ENCODE data around the gene STAT6.

Gene STAT6

DNA sequence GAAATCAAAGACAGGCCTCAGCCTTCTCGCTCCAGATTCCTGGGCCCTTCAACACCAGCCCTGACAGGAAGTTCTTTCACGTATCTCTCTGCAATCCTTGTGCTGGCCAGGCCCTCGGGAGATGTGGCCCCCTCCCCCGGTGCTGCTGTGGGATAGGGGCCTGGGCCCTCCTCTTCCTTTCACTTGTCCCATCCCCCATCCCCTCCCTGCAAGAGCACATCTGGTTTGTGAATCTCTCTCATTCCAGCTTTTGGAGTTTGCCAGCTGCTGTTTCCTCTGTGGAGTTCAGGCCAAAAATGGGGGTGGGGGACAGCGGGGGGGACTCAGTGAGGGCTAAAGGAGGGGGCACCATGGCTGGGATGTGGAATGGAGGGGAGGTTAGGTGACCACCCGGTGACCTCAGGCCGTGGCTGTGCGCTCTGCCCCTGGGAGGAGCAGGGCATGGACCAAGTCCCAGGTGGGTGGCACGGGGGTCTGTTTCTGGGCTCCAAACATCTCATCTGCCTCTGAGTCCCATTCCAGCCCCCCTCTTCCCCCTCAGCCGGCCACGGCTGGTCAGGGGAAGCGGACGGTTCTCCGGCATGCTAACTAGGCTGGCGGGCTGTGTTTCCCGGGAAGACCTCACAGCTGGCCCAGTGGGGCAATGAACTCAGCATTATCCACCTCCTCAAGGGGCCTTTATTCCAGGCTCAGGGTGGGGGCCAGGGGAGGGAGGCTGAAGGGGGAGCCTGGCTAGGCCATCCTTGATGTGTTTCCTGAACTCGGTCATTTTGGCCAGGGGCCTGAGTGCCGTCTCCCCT, 24.6 kb upstream of the STAT6 start:
- DNase-seq (ENCODE audit: low read depth), result no peak
- no peak overlapping the region for H3K4me3 ChIP-seq (ENCODE audit: low read depth, low read length)
- TF ChIP-seq, protein P1, sequence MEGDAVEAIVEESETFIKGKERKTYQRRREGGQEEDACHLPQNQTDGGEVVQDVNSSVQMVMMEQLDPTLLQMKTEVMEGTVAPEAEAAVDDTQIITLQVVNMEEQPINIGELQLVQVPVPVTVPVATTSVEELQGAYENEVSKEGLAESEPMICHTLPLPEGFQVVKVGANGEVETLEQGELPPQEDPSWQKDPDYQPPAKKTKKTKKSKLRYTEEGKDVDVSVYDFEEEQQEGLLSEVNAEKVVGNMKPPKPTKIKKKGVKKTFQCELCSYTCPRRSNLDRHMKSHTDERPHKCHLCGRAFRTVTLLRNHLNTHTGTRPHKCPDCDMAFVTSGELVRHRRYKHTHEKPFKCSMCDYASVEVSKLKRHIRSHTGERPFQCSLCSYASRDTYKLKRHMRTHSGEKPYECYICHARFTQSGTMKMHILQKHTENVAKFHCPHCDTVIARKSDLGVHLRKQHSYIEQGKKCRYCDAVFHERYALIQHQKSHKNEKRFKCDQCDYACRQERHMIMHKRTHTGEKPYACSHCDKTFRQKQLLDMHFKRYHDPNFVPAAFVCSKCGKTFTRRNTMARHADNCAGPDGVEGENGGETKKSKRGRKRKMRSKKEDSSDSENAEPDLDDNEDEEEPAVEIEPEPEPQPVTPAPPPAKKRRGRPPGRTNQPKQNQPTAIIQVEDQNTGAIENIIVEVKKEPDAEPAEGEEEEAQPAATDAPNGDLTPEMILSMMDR (IDR thresholded peaks at IDR 0.05; ENCODE audit: low read depth, low read length, missing control alignments), result no peak

GRCh38 chr12:57134949-57135348, 23.8 kb upstream of the STAT6 start:
- no peak overlapping the region for H3K4me3 ChIP-seq (ENCODE audit: low read depth, low read length)
- TF ChIP-seq, protein P1 (IDR thresholded peaks at IDR 0.05; ENCODE audit: low read depth, low read length, missing control alignments), result no peak
- no peak for DNase-seq (ENCODE audit: low read depth)

DNA sequence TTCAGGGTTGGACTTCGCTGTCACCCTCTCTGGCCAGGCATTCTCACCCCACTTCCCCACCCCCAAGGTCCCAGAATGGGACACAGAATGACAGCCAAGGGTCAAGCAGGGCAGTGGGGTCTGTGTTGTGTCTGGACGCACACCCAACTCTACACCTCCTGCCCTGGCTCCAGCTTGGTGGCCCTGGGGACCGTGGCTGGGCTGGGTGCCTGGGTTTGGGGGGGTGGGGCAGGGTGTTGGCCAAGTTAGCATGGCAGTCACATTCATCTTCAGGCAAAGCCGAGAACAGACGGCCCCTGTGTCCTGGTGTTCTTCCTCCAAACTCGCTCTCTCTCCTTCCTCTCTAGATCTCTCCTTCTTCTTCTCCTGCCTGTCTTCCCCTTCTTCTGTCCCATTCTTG, 22.8 kb upstream of the STAT6 start:
- TF ChIP-seq, protein P1 (IDR thresholded peaks at IDR 0.05; ENCODE audit: low read depth, low read length, missing control alignments), result no peak
- no peak overlapping the region for H3K4me3 ChIP-seq (ENCODE audit: low read depth, low read length)
- no peak for DNase-seq (ENCODE audit: low read depth)

DNA sequence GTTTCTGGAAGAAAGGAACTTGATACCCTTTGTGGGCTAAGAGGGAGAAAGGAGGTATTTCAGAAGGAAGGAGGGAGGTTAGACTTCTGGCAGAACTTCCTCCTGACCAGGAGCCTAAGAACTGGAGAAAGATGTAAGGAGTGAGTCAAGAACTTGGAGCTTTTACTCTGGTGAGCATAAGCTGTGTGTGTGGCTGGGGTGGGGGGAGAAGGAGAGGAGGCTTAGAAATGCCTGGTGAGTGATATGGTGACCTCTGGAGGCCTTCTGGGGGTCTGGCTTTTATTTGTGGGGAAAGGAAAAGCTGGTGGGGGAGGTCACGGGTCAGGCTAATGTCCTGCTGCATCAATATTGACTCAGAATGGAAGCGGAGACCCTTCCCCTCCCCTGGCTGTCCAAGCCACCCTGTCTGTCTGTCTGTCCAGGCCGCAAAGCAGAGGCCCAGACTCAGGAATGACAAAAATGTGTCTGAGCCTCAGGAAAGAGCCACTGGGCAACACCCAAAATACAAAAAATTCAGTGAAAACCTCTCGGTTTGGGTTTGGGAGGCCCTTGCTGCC, 21.9 kb upstream of the STAT6 start:
- DNase-seq (ENCODE audit: low read depth), result no peak
- TF ChIP-seq, protein P1 (IDR thresholded peaks at IDR 0.05; ENCODE audit: low read depth, low read length, missing control alignments), result no peak
- H3K4me3 ChIP-seq (ENCODE audit: low read depth, low read length), result no peak overlapping the region

- no peak for DNase-seq (ENCODE audit: low read depth)
- TF ChIP-seq, protein P1 (IDR thresholded peaks at IDR 0.05; ENCODE audit: low read depth, low read length, missing control alignments), result no peak
- no peak overlapping the region for H3K4me3 ChIP-seq (ENCODE audit: low read depth, low read length)
These were observed 21.0 kb upstream of the STAT6 start for GRCh38 chr12:57131896-57132744.

GRCh38 chr12:57130941-57131340, 19.8 kb upstream of the STAT6 start:
- TF ChIP-seq, protein P1 (IDR thresholded peaks at IDR 0.05; ENCODE audit: low read depth, low read length, missing control alignments), result no peak
- no peak overlapping the region for H3K4me3 ChIP-seq (ENCODE audit: low read depth, low read length)
- DNase-seq (ENCODE audit: low read depth), result no peak
